HFFc6 (cell line): ENCODE results near the gene PPP6R3. TPM values are rescaled to one million over a fixed set of nuclear protein-coding genes. Genes with fewer than 3 reads are reported as not detected.

ENCODE experiments used
- DNase-seq: peaks from one replicate; pipeline ENCODE4 v3.0.0-alpha.2; 2018
- H3K27ac Mint-ChIP-seq: 2 replicates; pipeline ENCODE4 v1.8.0; 2020; ENCODE audit warnings: mild to moderate bottlenecking, mixed read lengths
- H3K27me3 Mint-ChIP-seq: 2 replicates; pipeline ENCODE4 v1.8.0; 2021; ENCODE audit warnings: mild to moderate bottlenecking, moderate library complexity, mixed read lengths; ENCODE audit not compliant: insufficient read depth
- H3K36me3 Mint-ChIP-seq: 2 replicates; pipeline ENCODE4 v1.8.0; 2021; ENCODE audit warnings: low read depth, mixed read lengths
- H3K4me1 Mint-ChIP-seq: 2 replicates; pipeline ENCODE4 v1.8.0; 2020; ENCODE audit warnings: low read depth, mixed read lengths
- H3K4me3 Mint-ChIP-seq: 2 replicates; pipeline ENCODE4 v1.8.0; 2020; ENCODE audit warnings: mild to moderate bottlenecking, moderate library complexity, mixed read lengths
- H3K9me3 Mint-ChIP-seq: 2 replicates; pipeline ENCODE4 v1.8.0; 2020; ENCODE audit warnings: mild to moderate bottlenecking, mixed read lengths
- CTCF ChIP-seq: fragments of 200-600 bp; sonication (generic); IDR thresholded peaks from 2 replicates; pipeline ENCODE4 v1.5.0; 2021; ENCODE audit warnings: antibody characterized with exemption, mild to moderate bottlenecking
- total RNA-seq, 6 experiments: library from RNA; stranded (reverse); fragmentation: NEBNext Ultra II Directional; extraction: Animal tissue kit (Norgen Biotek cat#: 25700); gene quantifications; 2 replicates in 1 of 6; 3 replicates in 5 of 6; pipeline ENCODE4 v1.2.3, GENCODE V29; 2021

The PPP6R3 gene
- total RNA-seq, 6 experiments from 2014 or later, result 62.5 to 72.0 (median 67.8) TPM

- no peak overlapping the region for H3K4me3 Mint-ChIP-seq
- no peaks in the 10 kb centered on the region for H3K4me1 Mint-ChIP-seq
- DNase-seq, result no peak
- H3K9me3 Mint-ChIP-seq, result no peaks in the 10 kb centered on the region
- H3K36me3 Mint-ChIP-seq, result peaks cover 24% of the 10 kb centered on the region
- H3K27me3 Mint-ChIP-seq, result no peaks in the 10 kb centered on the region
- H3K27ac Mint-ChIP-seq, result no peak overlapping the region
- no peak for TF ChIP-seq CTCF
Observed at GRCh38 chr11:68563454-68563853, 102.9 kb downstream of the PPP6R3 start.

- Mint-ChIP-seq H3K4me1 (no peaks in the 10 kb centered on the region), H3K4me3 (no peak overlapping the region), H3K27me3 (no peaks in the 10 kb centered on the region), H3K27ac (no peak overlapping the region), H3K9me3 (no peaks in the 10 kb centered on the region), H3K36me3 (peaks cover 24% of the 10 kb centered on the region)
- no peak for DNase-seq
- TF ChIP-seq CTCF, result no peak
Observed at GRCh38 chr11:68564261-68564660, 103.7 kb downstream of the PPP6R3 start.

- no peak for DNase-seq
- Mint-ChIP-seq H3K27me3 (no peaks in the 10 kb centered on the region), H3K36me3 (peaks cover 24% of the 10 kb centered on the region), H3K27ac (no peak overlapping the region), H3K9me3 (no peaks in the 10 kb centered on the region), H3K4me3 (no peak overlapping the region), H3K4me1 (no peaks in the 10 kb centered on the region; the same call in 1 of the 2 replicates)
- no peak for TF ChIP-seq CTCF
Observed at GRCh38 chr11:68565768-68566167, 105.2 kb downstream of the PPP6R3 start.

- Mint-ChIP-seq H3K36me3 (peaks cover 37% of the 10 kb centered on the region), H3K4me1 (no peaks in the 10 kb centered on the region; the same call in 1 of the 2 replicates), H3K4me3 (no peak overlapping the region), H3K9me3 (no peaks in the 10 kb centered on the region), H3K27ac (no peak overlapping the region), H3K27me3 (no peaks in the 10 kb centered on the region)
- DNase-seq, result no peak
- TF ChIP-seq CTCF, result no peak
Observed at GRCh38 chr11:68567553-68567952, 107.0 kb downstream of the PPP6R3 start.

GRCh38 chr11:68569357-68569756 lies 108.8 kb downstream of the PPP6R3 start:
- Mint-ChIP-seq H3K36me3 (peaks cover 46% of the 10 kb centered on the region), H3K4me1 (peaks cover 11% of the 10 kb centered on the region), H3K27ac (no peak overlapping the region), H3K27me3 (no peaks in the 10 kb centered on the region), H3K9me3 (no peaks in the 10 kb centered on the region), H3K4me3 (no peak overlapping the region)
- DNase-seq, result no peak
- no peak for TF ChIP-seq CTCF

GRCh38 chr11:68570691-68571090 lies 110.1 kb downstream of the PPP6R3 start:
- H3K27me3 Mint-ChIP-seq, result no peaks in the 10 kb centered on the region
- H3K4me1 Mint-ChIP-seq, result peaks cover 16% of the 10 kb centered on the region

More at GRCh38 chr11:68570691-68571090, 110.1 kb downstream of the PPP6R3 start:
- Mint-ChIP-seq H3K4me3 (no peak overlapping the region), H3K9me3 (no peaks in the 10 kb centered on the region), H3K27ac (no peak overlapping the region), H3K36me3 (peaks cover 45% of the 10 kb centered on the region)
- no peak for DNase-seq
- no peak for TF ChIP-seq CTCF
